ENCODE measurements around the gene FCN1.

FCN1 gene

DNA sequence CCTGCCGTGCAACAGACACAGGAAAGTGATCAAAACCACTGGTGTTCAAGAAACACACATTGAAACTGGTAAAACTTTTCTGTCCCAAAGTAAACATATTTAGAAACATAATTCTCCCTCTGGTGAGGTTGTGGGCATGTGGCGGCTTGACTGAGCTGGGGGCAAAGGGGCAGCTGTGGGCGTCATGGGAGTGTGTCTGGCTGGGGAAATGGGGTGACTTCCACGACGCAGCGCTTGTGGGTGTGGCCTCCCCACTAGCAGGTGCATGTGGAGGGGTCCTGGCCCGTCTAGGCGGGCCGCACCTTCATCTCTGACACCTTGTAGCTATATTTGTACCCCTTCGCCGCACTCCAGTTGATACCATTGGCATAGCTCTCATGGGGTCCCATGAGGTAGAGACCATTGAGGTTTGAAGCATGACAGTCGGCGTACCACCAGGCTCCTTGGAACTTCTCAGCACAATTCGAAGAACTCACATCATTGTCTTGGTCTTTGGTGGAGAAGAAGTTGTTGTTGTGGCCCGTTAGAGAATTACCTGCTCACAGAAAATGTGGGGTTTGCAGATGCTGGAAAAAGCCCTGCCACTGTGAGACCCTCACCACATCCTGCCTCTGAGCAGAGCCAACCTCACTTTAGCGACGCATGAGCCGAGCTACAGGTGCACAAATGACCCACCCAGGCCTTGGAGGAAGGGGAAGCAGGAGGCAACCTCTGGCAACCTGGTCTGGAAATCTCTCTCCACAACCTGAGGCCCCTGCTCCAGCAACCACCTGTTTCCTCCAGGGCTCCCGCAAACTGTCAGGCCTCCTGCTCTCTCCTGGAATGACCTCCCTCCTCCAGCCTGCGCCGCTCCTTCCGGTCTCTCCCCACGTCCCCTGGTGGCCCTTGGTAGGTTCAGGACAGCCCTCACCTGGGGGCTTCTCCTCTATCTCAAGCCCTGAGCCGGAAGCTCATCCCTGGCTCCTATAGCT is 7.9 kb downstream of the FCN1 start:
- peak overlapping the region in 1 of 2 donors; percentile 35 for H3K4me3 ChIP-seq (ENCODE audit: low read length in 2 of 2)
- H2AFZ ChIP-seq (ENCODE audit: low read length), result no peak overlapping the region
- no peak overlapping the region for H4K8ac ChIP-seq (ENCODE audit: low read depth, low read length)
- H3K23ac ChIP-seq (ENCODE audit: low read depth, low read length, poor library complexity), result peak overlapping the region; percentile 17
- peak overlapping the region; percentile 24 for H2BK120ac ChIP-seq (ENCODE audit: low read depth, low read length)
- no peak overlapping the region for H3K14ac ChIP-seq (ENCODE audit: low read length)
- peak overlapping the region; percentile 42 for H2BK5ac ChIP-seq (ENCODE audit: low read length)
- H3K27me3 ChIP-seq (ENCODE audit: control insufficient read depth in 3 of 3, insufficient read depth in 3 of 3, low read depth in 1 of 3, low read length in 3 of 3), result no peaks in the 10 kb centered on the region
- no peak overlapping the region for H3K4me2 ChIP-seq (ENCODE audit: insufficient read depth, low read length, poor library complexity, severe bottlenecking)
- H3K9me3 ChIP-seq (replicated peaks in 1 of 2; ENCODE audit: control insufficient read depth in 2 of 2, insufficient read depth in 1 of 2, low read depth in 1 of 2, low read length in 2 of 2), result no peaks in the 10 kb centered on the region
- WGBS, 2 donors (ENCODE audit: extremely low coverage in 2 of 2, insufficient read length in 2 of 2, insufficient replicate concordance in 1 of 2), result no CpG with 5 or more reads among the region's 24 CpGs
- H3K36me3 ChIP-seq (replicated peaks in 1 of 2; ENCODE audit: control insufficient read depth in 2 of 2, insufficient read depth in 2 of 2, low read length in 2 of 2), result no peaks in the 10 kb centered on the region
- peak overlapping the region; percentile 77 for H3K18ac ChIP-seq (ENCODE audit: low read length)
- H3K4me1 ChIP-seq (ENCODE audit: control insufficient read depth in 2 of 2, insufficient read depth in 1 of 2, low read depth in 1 of 2, low read length in 2 of 2), result no peaks in the 10 kb centered on the region
- peak overlapping the region; percentile 4 for H2BK15ac ChIP-seq (ENCODE audit: low read length)
- no peaks in the 10 kb centered on the region for H3K79me1 ChIP-seq (ENCODE audit: low read depth, low read length)
- H2AK5ac ChIP-seq (ENCODE audit: low read depth, low read length), result peak overlapping the region; percentile 58
- no peak overlapping the region for H3K9ac ChIP-seq (ENCODE audit: low read depth, low read length, poor library complexity)
- no peak overlapping the region for H3K27ac ChIP-seq (replicated peaks; ENCODE audit: low read length)
- no peak overlapping the region for H4K91ac ChIP-seq (ENCODE audit: low read depth, low read length, poor library complexity)
- no peak overlapping the region for H2BK12ac ChIP-seq (ENCODE audit: low read length)
- DNase-seq (ENCODE audit: low spot score), result no peak
- H3K4ac ChIP-seq (ENCODE audit: low read length), result no peak overlapping the region

DNA sequence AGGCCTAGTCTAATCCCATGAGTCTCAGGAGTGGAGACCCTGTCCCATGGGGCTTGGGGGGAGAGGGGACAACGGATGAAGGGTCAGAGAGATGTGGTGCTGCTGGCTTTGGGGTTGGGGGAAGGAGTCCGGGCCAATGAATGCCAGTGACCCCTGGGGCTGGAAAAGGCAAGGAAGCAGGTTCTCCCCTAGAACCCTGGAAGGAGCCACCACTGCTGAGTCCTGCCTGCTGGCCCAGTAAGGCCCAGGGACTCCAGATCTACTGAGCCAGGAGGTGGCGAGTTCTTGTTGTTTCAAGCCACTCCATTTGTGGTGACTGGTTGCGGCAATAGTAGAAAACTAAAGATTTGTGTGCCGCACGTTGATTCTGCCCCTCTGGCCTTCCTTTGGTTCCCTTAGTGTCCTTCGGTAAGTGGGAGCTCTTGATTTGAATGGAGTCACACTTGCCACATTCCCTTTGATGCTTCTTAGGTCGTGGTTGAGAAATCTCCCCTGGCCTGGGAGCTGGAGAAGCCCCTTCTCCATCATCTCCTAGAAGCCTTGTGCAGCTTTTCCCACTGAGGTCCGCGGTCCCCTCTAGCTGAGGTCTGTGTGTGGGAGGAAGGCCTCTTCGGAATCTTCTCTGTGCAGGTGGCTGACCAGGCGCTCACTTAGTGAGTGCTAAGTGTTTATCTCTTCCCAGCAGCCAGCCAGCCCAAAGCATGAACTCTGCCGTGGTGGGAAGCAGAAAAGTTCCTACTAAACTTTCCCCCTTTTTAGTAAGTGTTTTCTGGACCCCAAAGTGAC is 9.0 kb downstream of the FCN1 start:
- no peak overlapping the region for H3K4me2 ChIP-seq (ENCODE audit: insufficient read depth, low read length, poor library complexity, severe bottlenecking)
- no peak overlapping the region for H3K23ac ChIP-seq (ENCODE audit: low read depth, low read length, poor library complexity)
- H3K4ac ChIP-seq (ENCODE audit: low read length), result no peak overlapping the region
- no peak overlapping the region for H2BK15ac ChIP-seq (ENCODE audit: low read length)
- H3K36me3 ChIP-seq (replicated peaks in 1 of 2; ENCODE audit: control insufficient read depth in 2 of 2, insufficient read depth in 2 of 2, low read length in 2 of 2), result no peaks in the 10 kb centered on the region
- no peak overlapping the region for H2AK5ac ChIP-seq (ENCODE audit: low read depth, low read length)
- no peak overlapping the region for H2BK5ac ChIP-seq (ENCODE audit: low read length)
- no peak overlapping the region for H3K9ac ChIP-seq (ENCODE audit: low read depth, low read length, poor library complexity)
- H3K18ac ChIP-seq (ENCODE audit: low read length), result no peak overlapping the region
- H3K4me3 ChIP-seq (ENCODE audit: low read length in 2 of 2), result no peak overlapping the region
- no peak overlapping the region for H2BK120ac ChIP-seq (ENCODE audit: low read depth, low read length)
- H3K9me3 ChIP-seq (replicated peaks in 1 of 2; ENCODE audit: control insufficient read depth in 2 of 2, insufficient read depth in 1 of 2, low read depth in 1 of 2, low read length in 2 of 2), result no peaks in the 10 kb centered on the region
- no peaks in the 10 kb centered on the region for H3K79me1 ChIP-seq (ENCODE audit: low read depth, low read length)
- H3K27me3 ChIP-seq (ENCODE audit: control insufficient read depth in 3 of 3, insufficient read depth in 3 of 3, low read depth in 1 of 3, low read length in 3 of 3), result no peaks in the 10 kb centered on the region
- H3K14ac ChIP-seq (ENCODE audit: low read length), result no peak overlapping the region
- H4K8ac ChIP-seq (ENCODE audit: low read depth, low read length), result no peak overlapping the region
- no CpG with 5 or more reads among the region's 13 CpGs for WGBS, 2 donors (ENCODE audit: extremely low coverage in 2 of 2, insufficient read length in 2 of 2, insufficient replicate concordance in 1 of 2)
- H2AFZ ChIP-seq (ENCODE audit: low read length), result no peak overlapping the region
- H4K91ac ChIP-seq (ENCODE audit: low read depth, low read length, poor library complexity), result no peak overlapping the region
- DNase-seq (ENCODE audit: low spot score), result no peak
- no peak overlapping the region for H2BK12ac ChIP-seq (ENCODE audit: low read length)
- no peak overlapping the region for H3K27ac ChIP-seq (replicated peaks; ENCODE audit: low read length)
- H3K4me1 ChIP-seq (ENCODE audit: control insufficient read depth in 2 of 2, insufficient read depth in 1 of 2, low read depth in 1 of 2, low read length in 2 of 2), result no peaks in the 10 kb centered on the region

DNA sequence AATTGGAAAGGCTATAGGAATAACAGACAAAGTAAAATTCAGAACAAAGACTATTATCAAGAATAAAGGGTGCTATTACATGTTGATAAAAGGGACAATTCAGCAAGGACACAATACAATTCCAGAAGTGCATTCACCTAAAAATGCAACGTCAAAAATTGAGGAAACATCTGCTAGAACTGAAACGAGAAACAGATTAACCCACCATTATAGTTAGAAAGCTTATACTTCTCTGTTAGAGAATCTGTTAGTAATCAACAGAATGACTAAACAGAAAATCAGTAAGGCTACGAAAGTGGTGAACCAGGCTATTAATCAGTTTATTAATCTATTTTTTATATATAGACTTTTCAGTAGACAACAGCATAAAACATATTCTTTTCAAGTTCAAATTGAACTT is 14.8 kb downstream of the FCN1 start:
- Histone ChIP-seq H4K8ac (ENCODE audit: low read depth, low read length) (no peak overlapping the region), H3K27ac (replicated peaks; ENCODE audit: low read length) (no peak overlapping the region), H3K18ac (ENCODE audit: low read length) (no peak overlapping the region), H2AFZ (ENCODE audit: low read length) (no peak overlapping the region), H3K4ac (ENCODE audit: low read length) (no peak overlapping the region), H4K91ac (ENCODE audit: low read depth, low read length, poor library complexity) (no peak overlapping the region), H2BK12ac (ENCODE audit: low read length) (no peak overlapping the region), H2AK5ac (ENCODE audit: low read depth, low read length) (no peak overlapping the region), H3K4me3 (ENCODE audit: low read length in 2 of 2) (no peak overlapping the region), H2BK15ac (ENCODE audit: low read length) (no peak overlapping the region), H3K4me2 (ENCODE audit: insufficient read depth, low read length, poor library complexity, severe bottlenecking) (no peak overlapping the region), H3K4me1 (ENCODE audit: control insufficient read depth in 2 of 2, insufficient read depth in 1 of 2, low read depth in 1 of 2, low read length in 2 of 2) (no peaks in the 10 kb centered on the region), H3K23ac (ENCODE audit: low read depth, low read length, poor library complexity) (no peak overlapping the region), H2BK120ac (ENCODE audit: low read depth, low read length) (no peak overlapping the region), H3K36me3 (replicated peaks in 1 of 2; ENCODE audit: control insufficient read depth in 2 of 2, insufficient read depth in 2 of 2, low read length in 2 of 2) (no peaks in the 10 kb centered on the region), H2BK5ac (ENCODE audit: low read length) (no peak overlapping the region), H3K9ac (ENCODE audit: low read depth, low read length, poor library complexity) (no peak overlapping the region), H3K9me3 (replicated peaks in 1 of 2; ENCODE audit: control insufficient read depth in 2 of 2, insufficient read depth in 1 of 2, low read depth in 1 of 2, low read length in 2 of 2) (peaks cover 0 to 5% of the 10 kb centered on the region in 2 donors), H3K14ac (ENCODE audit: low read length) (no peak overlapping the region), H3K79me1 (ENCODE audit: low read depth, low read length) (no peaks in the 10 kb centered on the region), H3K27me3 (ENCODE audit: control insufficient read depth in 3 of 3, insufficient read depth in 3 of 3, low read depth in 1 of 3, low read length in 3 of 3) (no peaks in the 10 kb centered on the region)
- WGBS, 2 donors (ENCODE audit: extremely low coverage in 2 of 2, insufficient read length in 2 of 2, insufficient replicate concordance in 1 of 2), result no CpG with 5 or more reads among the region's 3 CpGs
- DNase-seq (ENCODE audit: low spot score), result no peak

DNA sequence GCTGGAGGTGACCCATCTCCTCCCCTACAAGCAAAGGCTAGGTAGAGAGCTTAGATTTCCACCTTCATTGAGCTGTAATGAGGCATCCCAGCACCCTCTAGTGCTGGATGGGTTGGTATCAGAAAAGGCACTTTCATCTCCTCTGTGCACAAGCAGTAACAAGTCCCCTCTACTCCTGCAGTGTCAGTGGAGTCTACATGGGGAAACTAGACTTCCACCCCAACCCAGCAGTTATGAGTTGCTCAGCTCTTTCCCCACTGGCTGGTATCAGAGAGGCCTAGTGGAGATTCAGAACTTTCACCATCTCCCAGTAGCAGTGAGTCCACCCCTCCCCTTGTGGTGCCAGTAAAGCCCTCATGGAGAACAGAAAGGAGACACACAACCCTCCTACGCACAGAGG is 17.9 kb downstream of the FCN1 start:
- Histone ChIP-seq H2BK12ac (ENCODE audit: low read length) (no peak overlapping the region), H2BK15ac (ENCODE audit: low read length) (no peak overlapping the region), H4K8ac (ENCODE audit: low read depth, low read length) (no peak overlapping the region), H3K27ac (replicated peaks; ENCODE audit: low read length) (no peak overlapping the region), H3K36me3 (replicated peaks in 1 of 2; ENCODE audit: control insufficient read depth in 2 of 2, insufficient read depth in 2 of 2, low read length in 2 of 2) (no peaks in the 10 kb centered on the region), H3K4me2 (ENCODE audit: insufficient read depth, low read length, poor library complexity, severe bottlenecking) (no peak overlapping the region), H3K4me3 (ENCODE audit: low read length in 2 of 2) (no peak overlapping the region), H3K18ac (ENCODE audit: low read length) (no peak overlapping the region), H3K9ac (ENCODE audit: low read depth, low read length, poor library complexity) (no peak overlapping the region), H2BK120ac (ENCODE audit: low read depth, low read length) (no peak overlapping the region), H3K4ac (ENCODE audit: low read length) (no peak overlapping the region), H2AFZ (ENCODE audit: low read length) (no peak overlapping the region), H3K9me3 (replicated peaks in 1 of 2; ENCODE audit: control insufficient read depth in 2 of 2, insufficient read depth in 1 of 2, low read depth in 1 of 2, low read length in 2 of 2) (peaks cover 0 to 9% of the 10 kb centered on the region in 2 donors), H4K91ac (ENCODE audit: low read depth, low read length, poor library complexity) (no peak overlapping the region), H2AK5ac (ENCODE audit: low read depth, low read length) (no peak overlapping the region), H3K27me3 (ENCODE audit: control insufficient read depth in 3 of 3, insufficient read depth in 3 of 3, low read depth in 1 of 3, low read length in 3 of 3) (no peaks in the 10 kb centered on the region), H3K14ac (ENCODE audit: low read length) (no peak overlapping the region), H2BK5ac (ENCODE audit: low read length) (no peak overlapping the region), H3K79me1 (ENCODE audit: low read depth, low read length) (no peaks in the 10 kb centered on the region), H3K4me1 (ENCODE audit: control insufficient read depth in 2 of 2, insufficient read depth in 1 of 2, low read depth in 1 of 2, low read length in 2 of 2) (no peaks in the 10 kb centered on the region), H3K23ac (ENCODE audit: low read depth, low read length, poor library complexity) (no peak overlapping the region)
- DNase-seq (ENCODE audit: low spot score), result no peak
- no CpG with 5 or more reads among the region's 1 CpG for WGBS, 2 donors (ENCODE audit: extremely low coverage in 2 of 2, insufficient read length in 2 of 2, insufficient replicate concordance in 1 of 2)

Data from neuronal stem cell (in vitro differentiated cells).